Measurements from ENCODE around the gene PARP1. TPM values are rescaled to one million over a fixed set of nuclear protein-coding genes. Genes with fewer than 3 reads are reported as not detected.

The PARP1 gene
- total RNA-seq, 5 donors from 2014 or later (not counting 1 experiment from before 2014, with no cell fraction given) = 79.1 to 133 (median 105) TPM

DNA sequence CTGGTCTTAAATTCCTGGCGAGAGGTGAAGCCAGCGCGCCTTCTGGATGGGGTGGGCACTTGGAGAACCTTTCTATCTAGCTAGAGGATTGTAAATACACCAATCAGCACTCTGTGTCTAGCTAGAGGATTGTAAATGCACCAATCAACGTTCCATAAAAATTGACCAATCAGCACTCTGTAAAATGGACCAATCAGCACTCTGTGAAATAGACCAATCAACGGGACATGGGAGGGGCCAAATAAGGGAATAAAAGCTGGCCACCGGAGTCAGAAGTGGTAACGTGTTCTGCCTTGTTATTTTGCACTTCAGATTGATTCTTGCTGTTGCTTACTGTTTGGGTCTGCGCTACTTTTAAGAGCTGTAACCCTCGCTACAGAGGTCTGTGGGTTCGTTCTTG is 87.0 kb downstream of the PARP1 start:
- WGBS (ENCODE audit: insufficient coverage) = 86% methylated on average over 3 of the region's 10 CpGs
- no peaks in the 10 kb centered on the region for H3K9me3 Mint-ChIP-seq
- DNase-seq (no peak), ATAC-seq (replicated peaks in 1 of 4) (no peak)
- Histone ChIP-seq H3K9me3 (no peaks in the 10 kb centered on the region), H3K4me1 (ENCODE audit: control insufficient read depth in 1 of 2, extremely low read depth in 1 of 2, insufficient read depth in 2 of 2, low read length in 2 of 2) (no peaks in the 10 kb centered on the region), H3K27me3 (replicated peaks in 1 of 2; ENCODE audit: control insufficient read depth in 2 of 2, extremely low read depth in 1 of 2, insufficient read depth in 2 of 2, low read length in 1 of 2) (peaks cover 0 to 32% of the 10 kb centered on the region in 2 experiments), H3K4me3 (ENCODE audit: control insufficient read depth in 1 of 2, extremely low read depth in 1 of 2, low read length in 1 of 2) (no peak overlapping the region), H3K36me3 (ENCODE audit: control insufficient read depth in 2 of 2, extremely low read depth in 1 of 2, insufficient read depth in 1 of 2, low read length in 1 of 2) (no peaks in the 10 kb centered on the region), H3K27ac (ENCODE audit: low read length) (no peak overlapping the region)
- ChIA-PET POLR2A (no interaction called here), CTCF (interaction anchor here in 1 of 2 donors (0.6 kb wide), 1 partner anchor 29 kb away, joined by 3 read pairs; no protein-coding TSS in a partner anchor)
- H3K4me1 Mint-ChIP-seq = no peaks in the 10 kb centered on the region
- peaks cover 15 to 25% of the 10 kb centered on the region in 2 donors for H3K27me3 Mint-ChIP-seq
- no peak overlapping the region for H3K4me3 Mint-ChIP-seq
- no peaks in the 10 kb centered on the region for H3K36me3 Mint-ChIP-seq
- H3K27ac Mint-ChIP-seq = no peak overlapping the region

DNA sequence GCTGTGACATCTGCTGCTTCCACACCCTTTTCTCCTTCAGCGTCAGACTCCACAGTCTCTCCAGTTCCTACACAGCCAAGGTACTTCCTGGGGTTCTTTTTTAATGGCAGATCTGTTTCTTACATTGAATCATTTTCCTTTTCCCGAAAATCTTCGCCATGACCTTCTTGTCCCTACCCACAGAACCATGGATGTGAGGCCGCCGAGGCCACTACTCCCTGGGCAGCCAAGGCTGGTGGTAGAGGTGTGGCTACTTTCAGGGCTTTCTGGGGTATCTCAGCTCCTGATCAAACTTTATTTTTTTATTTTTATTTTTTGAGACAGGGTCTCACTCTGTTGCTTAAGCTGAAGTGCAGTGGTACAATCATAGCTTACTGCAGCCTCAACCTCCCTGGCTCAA is 89.4 kb downstream of the PARP1 start:
- Mint-ChIP-seq H3K4me3 (no peak overlapping the region), H3K9me3 (no peaks in the 10 kb centered on the region), H3K27me3 (peaks cover 18 to 21% of the 10 kb centered on the region in 2 donors), H3K4me1 (no peaks in the 10 kb centered on the region), H3K27ac (no peak overlapping the region), H3K36me3 (no peaks in the 10 kb centered on the region)
- Histone ChIP-seq H3K36me3 (ENCODE audit: control insufficient read depth in 2 of 2, extremely low read depth in 1 of 2, insufficient read depth in 1 of 2, low read length in 1 of 2) (no peaks in the 10 kb centered on the region), H3K4me1 (ENCODE audit: control insufficient read depth in 1 of 2, extremely low read depth in 1 of 2, insufficient read depth in 2 of 2, low read length in 2 of 2) (no peaks in the 10 kb centered on the region), H3K27me3 (replicated peaks in 1 of 2; ENCODE audit: control insufficient read depth in 2 of 2, extremely low read depth in 1 of 2, insufficient read depth in 2 of 2, low read length in 1 of 2) (peaks cover 0 to 29% of the 10 kb centered on the region in 2 experiments), H3K4me3 (ENCODE audit: control insufficient read depth in 1 of 2, extremely low read depth in 1 of 2, low read length in 1 of 2) (no peak overlapping the region), H3K9me3 (no peaks in the 10 kb centered on the region), H3K27ac (ENCODE audit: low read length) (no peak overlapping the region)
- WGBS (ENCODE audit: insufficient coverage) = 100% methylated on average over 1 of the region's 5 CpGs
- DNase-seq = no peak
- CTCF ChIA-PET = no interaction called here
- ATAC-seq (replicated peaks in 1 of 4) = no peak
- POLR2A ChIA-PET = no interaction called here

DNA sequence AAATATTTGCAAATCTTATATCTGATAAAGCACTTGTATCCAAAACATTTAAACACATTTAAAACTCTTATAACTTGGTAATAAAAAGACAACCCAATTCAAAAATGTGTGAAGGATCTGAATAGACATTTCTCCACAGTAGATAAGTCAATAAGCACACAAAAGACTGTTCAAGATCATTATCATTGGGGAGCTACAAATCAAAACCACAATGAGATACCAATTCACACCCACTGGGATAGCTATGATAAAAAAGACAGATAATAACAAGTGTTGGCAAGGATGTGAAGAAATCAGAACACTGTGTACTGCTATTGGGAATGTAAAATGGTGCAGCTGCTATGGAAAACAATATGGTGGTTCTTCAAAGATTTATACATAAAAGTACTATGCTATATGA is 93.8 kb downstream of the PARP1 start:
- no peak overlapping the region for H3K27ac Mint-ChIP-seq
- H3K36me3 Mint-ChIP-seq = no peaks in the 10 kb centered on the region
- no peaks in the 10 kb centered on the region for H3K9me3 Mint-ChIP-seq
- peaks cover 0 to 14% of the 10 kb centered on the region in 2 experiments for H3K27me3 ChIP-seq (replicated peaks in 1 of 2; ENCODE audit: control insufficient read depth in 2 of 2, extremely low read depth in 1 of 2, insufficient read depth in 2 of 2, low read length in 1 of 2)
- no peaks in the 10 kb centered on the region for H3K9me3 ChIP-seq
- ChIA-PET CTCF (interaction anchor here in 1 of 2 donors (0.5 kb wide), 1 partner anchor 472 kb away, joined by 3 read pairs; no protein-coding TSS in a partner anchor), POLR2A (no interaction called here)
- peaks cover 0 to 9% (median 9%) of the 10 kb centered on the region in 3 donors for H3K4me1 Mint-ChIP-seq
- DNase-seq = no peak
- no peaks in the 10 kb centered on the region for H3K36me3 ChIP-seq (ENCODE audit: control insufficient read depth in 2 of 2, extremely low read depth in 1 of 2, insufficient read depth in 1 of 2, low read length in 1 of 2)
- H3K27ac ChIP-seq (ENCODE audit: low read length) = no peak overlapping the region
- no peak overlapping the region for H3K4me3 Mint-ChIP-seq
- peaks cover 9 to 26% of the 10 kb centered on the region in 2 donors for H3K27me3 Mint-ChIP-seq
- no peak for ATAC-seq (replicated peaks in 1 of 4)
- H3K4me1 ChIP-seq (ENCODE audit: control insufficient read depth in 1 of 2, extremely low read depth in 1 of 2, insufficient read depth in 2 of 2, low read length in 2 of 2) = peaks cover 3 to 6% of the 10 kb centered on the region in 2 experiments
- H3K4me3 ChIP-seq (ENCODE audit: control insufficient read depth in 1 of 2, extremely low read depth in 1 of 2, low read length in 1 of 2) = no peak overlapping the region

DNA sequence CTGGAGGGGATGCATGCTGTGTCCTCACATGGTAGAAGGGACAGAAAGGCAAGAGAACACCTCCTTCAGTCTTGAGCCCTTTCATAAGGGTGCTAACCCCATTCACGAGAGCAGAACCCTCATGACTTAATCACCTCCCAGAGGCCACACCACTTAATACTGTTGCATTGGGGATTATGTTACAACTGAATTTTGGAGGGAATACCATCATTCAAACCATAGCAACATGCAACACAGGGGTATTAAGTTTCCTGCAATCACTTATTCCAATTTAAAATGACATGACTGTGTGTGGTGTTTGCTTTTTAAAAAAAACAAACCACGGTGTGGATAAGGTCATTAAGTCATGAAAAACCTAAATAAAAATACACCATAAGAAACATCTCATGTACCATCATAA is 95.8 kb downstream of the PARP1 start:
- ATAC-seq (replicated peaks in 1 of 4) = no peak
- POLR2A ChIA-PET = no interaction called here
- no CpG with 5 or more reads among the region's 2 CpGs for WGBS (ENCODE audit: insufficient coverage)
- no peaks in the 10 kb centered on the region for H3K36me3 ChIP-seq (ENCODE audit: control insufficient read depth in 2 of 2, extremely low read depth in 1 of 2, insufficient read depth in 1 of 2, low read length in 1 of 2)
- H3K27ac ChIP-seq (ENCODE audit: low read length) = no peak overlapping the region
- Mint-ChIP-seq H3K36me3 (no peaks in the 10 kb centered on the region), H3K9me3 (no peaks in the 10 kb centered on the region), H3K27me3 (peaks cover 3 to 19% of the 10 kb centered on the region in 2 donors), H3K4me1 (peaks cover 9 to 15% (median 14%) of the 10 kb centered on the region in 3 donors), H3K4me3 (no peak overlapping the region), H3K27ac (no peak overlapping the region)
- DNase-seq = no peak
- H3K4me1 ChIP-seq (ENCODE audit: control insufficient read depth in 1 of 2, extremely low read depth in 1 of 2, insufficient read depth in 2 of 2, low read length in 2 of 2) = peaks cover 11 to 14% of the 10 kb centered on the region in 2 experiments
- H3K9me3 ChIP-seq = no peaks in the 10 kb centered on the region
- no peak overlapping the region for H3K4me3 ChIP-seq (ENCODE audit: control insufficient read depth in 1 of 2, extremely low read depth in 1 of 2, low read length in 1 of 2)
- H3K27me3 ChIP-seq (replicated peaks in 1 of 2; ENCODE audit: control insufficient read depth in 2 of 2, extremely low read depth in 1 of 2, insufficient read depth in 2 of 2, low read length in 1 of 2) = peaks cover 0 to 5% of the 10 kb centered on the region in 2 experiments
- CTCF ChIA-PET = no interaction called here

DNA sequence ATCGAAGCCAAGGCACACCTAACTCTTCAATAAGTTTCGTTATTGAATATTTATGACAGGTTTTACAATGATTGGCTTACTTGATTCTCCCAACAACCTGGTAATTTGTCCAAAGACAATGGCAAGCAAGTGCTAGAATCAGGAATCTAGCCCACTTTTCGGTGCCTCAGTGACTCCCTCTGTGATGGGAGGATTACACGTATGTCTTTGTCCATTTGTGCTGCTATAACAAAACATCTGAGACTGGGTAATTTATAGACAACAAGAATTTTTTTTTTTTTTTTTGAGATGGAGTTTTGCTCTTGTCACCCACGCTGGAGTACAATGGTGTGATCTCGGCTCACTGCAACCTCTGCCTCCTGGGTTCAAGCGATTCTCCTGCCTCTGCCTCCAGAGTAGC is 96.5 kb downstream of the PARP1 start:
- Histone ChIP-seq H3K4me1 (ENCODE audit: control insufficient read depth in 1 of 2, extremely low read depth in 1 of 2, insufficient read depth in 2 of 2, low read length in 2 of 2) (peaks cover 11 to 14% of the 10 kb centered on the region in 2 experiments), H3K36me3 (ENCODE audit: control insufficient read depth in 2 of 2, extremely low read depth in 1 of 2, insufficient read depth in 1 of 2, low read length in 1 of 2) (no peaks in the 10 kb centered on the region), H3K9me3 (no peaks in the 10 kb centered on the region), H3K27ac (ENCODE audit: low read length) (no peak overlapping the region), H3K4me3 (ENCODE audit: control insufficient read depth in 1 of 2, extremely low read depth in 1 of 2, low read length in 1 of 2) (no peak overlapping the region), H3K27me3 (replicated peaks in 1 of 2; ENCODE audit: control insufficient read depth in 2 of 2, extremely low read depth in 1 of 2, insufficient read depth in 2 of 2, low read length in 1 of 2) (peaks cover 0 to 5% of the 10 kb centered on the region in 2 experiments)
- Mint-ChIP-seq H3K9me3 (no peaks in the 10 kb centered on the region), H3K27me3 (peaks cover 3 to 17% of the 10 kb centered on the region in 2 donors), H3K4me3 (no peak overlapping the region), H3K4me1 (peaks cover 14 to 18% (median 17%) of the 10 kb centered on the region in 3 donors), H3K27ac (no peak overlapping the region), H3K36me3 (no peaks in the 10 kb centered on the region)
- WGBS (ENCODE audit: insufficient coverage) = 100% methylated on average over 1 of the region's 7 CpGs
- POLR2A ChIA-PET = no interaction called here
- DNase-seq (no peak), ATAC-seq (replicated peaks in 1 of 4) (no peak)
- CTCF ChIA-PET = interaction anchor here in 1 of 2 donors (1.4 kb wide), 1 partner anchor 22 kb away, joined by 4 read pairs; no protein-coding TSS in a partner anchor

Other genes starting within 250 kb of the PARP1 start
- 10 to 100 TPM; 21.7 to 26.2 (median 22.5) TPM for gene ACBD3, start 221.4 kb downstream of the PARP1 start, total RNA-seq
- gene MIXL1, start 184.4 kb downstream of the PARP1 start, total RNA-seq = under 1 TPM in 1 of 5 donors, not detected in 4; 0.63 TPM
- gene LIN9, start 98.9 kb downstream of the PARP1 start, total RNA-seq = 1 to 10 TPM; 1.6 to 7.3 (median 5.3) TPM
- under 1 TPM in 1 of 5 donors, not detected in 4; 0.10 TPM for gene STUM, start 140.7 kb upstream of the PARP1 start, total RNA-seq

All from T-cell (primary cell).